Caco-2 (cell line): ENCODE data around the gene C6orf89. TPM values are rescaled to one million over a fixed set of nuclear protein-coding genes. Genes with fewer than 3 reads are reported as not detected.

Source experiments
- BruUV-seq: library from RNA; stranded (reverse); fragments of 400-500 nt; replicated peaks from 2 replicates; lab custom pipeline; 2021; lab: Mats Ljungman, UMichigan
- CTCF ChIA-PET: fragments of 300-600 bp; sonication (Branson Sonifier 250); formaldehyde crosslinking; loops from one replicate; lab custom pipeline; 2022; ENCODE audit warnings: antibody characterized with exemption; lab: Charles Lee
- POLR2A ChIA-PET: fragments of 300-600 bp; sonication (Branson Sonifier 250); formaldehyde crosslinking; loops from one replicate; lab custom pipeline; 2022; ENCODE audit warnings: antibody characterized with exemption; lab: Charles Lee
- DNase-seq, 2 experiments: peaks; one replicate each; pipeline versions ENCODE4 v3.0.0 to v3.0.0-alpha.2; 2020 to 2022
- H3K27me3 ChIP-seq: replicated peaks from 2 replicates; pipeline ENCODE4 v1.6.0; 2011; ENCODE audit warnings: low read length; ENCODE audit not compliant: control insufficient read depth, insufficient read depth
- H3K36me3 ChIP-seq: 2 replicates; pipeline ENCODE4 v1.5.1; 2011; ENCODE audit warnings: low read length; ENCODE audit not compliant: control insufficient read depth, insufficient read depth
- H3K4me1 ChIP-seq: fragments of 250-450 bp; sonication (Bioruptor Pico); 2 replicates; pipeline ENCODE4 v1.5.1; 2020; ENCODE audit warnings: mild to moderate bottlenecking
- H3K4me3 ChIP-seq: 2 replicates; pipeline ENCODE4 v1.5.1; 2011; ENCODE audit warnings: low read depth, mild to moderate bottlenecking, control low read depth, low read length
- H3K9me3 ChIP-seq: fragments of 250-450 bp; sonication (Bioruptor Pico); 2 replicates; pipeline ENCODE4 v1.5.1; 2020; ENCODE audit warnings: mild to moderate bottlenecking, moderate library complexity
- H3K27ac Mint-ChIP-seq: one replicate; pipeline ENCODE4 v1.8.0; 2022; ENCODE audit warnings: mixed read lengths; ENCODE audit not compliant: unreplicated experiment
- H3K27me3 Mint-ChIP-seq: one replicate; pipeline ENCODE4 v1.8.0; 2022; ENCODE audit warnings: mixed read lengths; ENCODE audit not compliant: insufficient read depth, unreplicated experiment
- H3K36me3 Mint-ChIP-seq: one replicate; pipeline ENCODE4 v1.8.0; 2022; ENCODE audit warnings: mild to moderate bottlenecking, mixed read lengths; ENCODE audit not compliant: insufficient read depth, unreplicated experiment
- H3K4me1 Mint-ChIP-seq: one replicate; pipeline ENCODE4 v1.8.0; 2022; ENCODE audit warnings: low read depth, mixed read lengths; ENCODE audit not compliant: unreplicated experiment
- H3K4me3 Mint-ChIP-seq: one replicate; pipeline ENCODE4 v1.8.0; 2022; ENCODE audit warnings: mild to moderate bottlenecking, moderate library complexity, mixed read lengths; ENCODE audit not compliant: unreplicated experiment
- H3K9me3 Mint-ChIP-seq: one replicate; pipeline ENCODE4 v1.8.0; 2022; ENCODE audit warnings: mixed read lengths; ENCODE audit not compliant: unreplicated experiment
- CTCF ChIP-seq, 2 experiments: fragments of 200-600 bp in 1 of 2; IDR thresholded peaks; 1 replicate in 1 of 2; 2 replicates in 1 of 2; pipeline versions ENCODE4 v1.5.1 to v1.8.0; 2011 to 2022; ENCODE audit warnings: antibody characterized with exemption in 1 of 2, control low read depth in 1 of 2, inconsistent platforms in 1 of 2, low read depth in 1 of 2, low read length in 1 of 2, mild to moderate bottlenecking in 1 of 2, moderate library complexity in 1 of 2; ENCODE audit not compliant: insufficient read depth in 1 of 2, severe bottlenecking in 1 of 2, unreplicated experiment in 1 of 2
- intact Hi-C: fragments of 100-400 bp; cut with micrococcal nuclease; formaldehyde crosslinking; loops from one replicate; pipeline ENCODE4 v1.10.0; 2022; ENCODE audit not compliant: unreplicated experiment
- total RNA-seq: library from RNA; stranded (reverse); gene quantifications from 2 replicates; pipeline ENCODE4 v1.2.3, GENCODE V29; 2022

Gene C6orf89
- total RNA-seq, 1 experiment from 2014 or later, result 24.4 TPM

GRCh38 chr6:36856277-36856676 lies 29.5 kb upstream of the C6orf89 start:
- no peaks in the 10 kb centered on the region for H3K27me3 ChIP-seq
- no TSS peak for BruUV-seq
- TF ChIP-seq CTCF (IDR thresholded peaks at IDR 0.05; ENCODE audit: insufficient read depth in 1 of 2, low read depth in 1 of 2, low read length in 1 of 2, severe bottlenecking in 1 of 2, unreplicated experiment in 1 of 2), result no peak

GRCh38 chr6:36857325-36857724 lies 28.4 kb upstream of the C6orf89 start:
- DNase-seq, result no peak
- H3K27ac Mint-ChIP-seq, result no peak overlapping the region
- ChIA-PET POLR2A (no interaction called here), CTCF (no interaction called here)
- no peaks in the 10 kb centered on the region for H3K4me1 ChIP-seq
- H3K27me3 Mint-ChIP-seq, result no peaks in the 10 kb centered on the region
- no peaks in the 10 kb centered on the region for H3K9me3 ChIP-seq
- no peaks in the 10 kb centered on the region for H3K4me1 Mint-ChIP-seq
- H3K27me3 ChIP-seq, result no peaks in the 10 kb centered on the region
- intact Hi-C loops, result no loop called here
- no TSS peak for BruUV-seq
- H3K36me3 ChIP-seq, result no peaks in the 10 kb centered on the region; the same call in 1 of the 2 replicates
- no peak overlapping the region for H3K4me3 Mint-ChIP-seq
- no peak overlapping the region for H3K4me3 ChIP-seq
- TF ChIP-seq CTCF (IDR thresholded peaks at IDR 0.05; ENCODE audit: insufficient read depth in 1 of 2, low read depth in 1 of 2, low read length in 1 of 2, severe bottlenecking in 1 of 2, unreplicated experiment in 1 of 2), result no peak
- peaks cover 38% of the 10 kb centered on the region for H3K36me3 Mint-ChIP-seq
- no peaks in the 10 kb centered on the region for H3K9me3 Mint-ChIP-seq

More at GRCh38 chr6:36856277-36856676, 29.5 kb upstream of the C6orf89 start:
- Mint-ChIP-seq H3K36me3 (peaks cover 33% of the 10 kb centered on the region), H3K27me3 (no peaks in the 10 kb centered on the region), H3K27ac (no peak overlapping the region), H3K9me3 (no peaks in the 10 kb centered on the region), H3K4me1 (no peaks in the 10 kb centered on the region), H3K4me3 (no peak overlapping the region)
- no peak overlapping the region for H3K4me3 ChIP-seq
- intact Hi-C loops, result no loop called here
- no peaks in the 10 kb centered on the region for H3K4me1 ChIP-seq
- CTCF ChIA-PET, result interaction anchor here (0.6 kb wide), 1 partner anchor 245 kb away, joined by 5 read pairs; no protein-coding TSS in a partner anchor
- POLR2A ChIA-PET, result no interaction called here
- no peaks in the 10 kb centered on the region for H3K9me3 ChIP-seq
- H3K36me3 ChIP-seq, result no peaks in the 10 kb centered on the region; the same call in 1 of the 2 replicates
- no peak for DNase-seq

- intact Hi-C loops, result no loop called here
- H3K27me3 ChIP-seq, result no peaks in the 10 kb centered on the region
- no peaks in the 10 kb centered on the region; the same call in 1 of the 2 replicates for H3K36me3 ChIP-seq
- no peaks in the 10 kb centered on the region for H3K4me1 ChIP-seq
- Mint-ChIP-seq H3K27ac (no peak overlapping the region), H3K4me1 (no peaks in the 10 kb centered on the region), H3K27me3 (no peaks in the 10 kb centered on the region), H3K9me3 (no peaks in the 10 kb centered on the region), H3K36me3 (peaks cover 28% of the 10 kb centered on the region), H3K4me3 (no peak overlapping the region)
- no TSS peak for BruUV-seq
- H3K9me3 ChIP-seq, result no peaks in the 10 kb centered on the region
- CTCF ChIA-PET, result interaction anchor here (0.6 kb wide), 1 partner anchor 166 kb away, joined by 3 read pairs; no protein-coding TSS in a partner anchor
- POLR2A ChIA-PET, result no interaction called here
- H3K4me3 ChIP-seq, result no peak overlapping the region
- no peak for TF ChIP-seq CTCF (IDR thresholded peaks at IDR 0.05; ENCODE audit: insufficient read depth in 1 of 2, low read depth in 1 of 2, low read length in 1 of 2, severe bottlenecking in 1 of 2, unreplicated experiment in 1 of 2)
- DNase-seq, result no peak
Measured at GRCh38 chr6:36858407-36858981, 27.3 kb upstream of the C6orf89 start.
